Measurements from ENCODE around the gene PRKG1.

The PRKG1 gene

GRCh38 chr10:51109801-51110533, 35.7 kb downstream of the PRKG1 start:
- Histone ChIP-seq H3K27me3 (ENCODE audit: control insufficient read depth, low read length) (no peaks in the 10 kb centered on the region), H3K9me2 (replicated peaks; ENCODE audit: control insufficient read depth, low read length) (no peaks in the 10 kb centered on the region), H4K20me1 (ENCODE audit: control insufficient read depth, insufficient read depth, low read depth, low read length) (no peaks in the 10 kb centered on the region), H3K36me3 (ENCODE audit: control insufficient read depth, low read length) (no peaks in the 10 kb centered on the region), H3F3A (ENCODE audit: control insufficient read depth, insufficient read depth) (no peaks in the 10 kb centered on the region), H3K4me3 (ENCODE audit: low read length) (no peak overlapping the region), H3K4me2 (ENCODE audit: low read length) (no peak overlapping the region), H3K79me2 (ENCODE audit: control insufficient read depth, low read length) (no peaks in the 10 kb centered on the region), H3K27ac (ENCODE audit: low read depth, low read length) (no peak overlapping the region), H3K4me1 (ENCODE audit: control insufficient read depth, low read length) (no peaks in the 10 kb centered on the region), H3K9me3 (ENCODE audit: control insufficient read depth, insufficient read depth, low read length) (no peaks in the 10 kb centered on the region)
- TF ChIP-seq CTCF (IDR thresholded peaks at IDR 0.05; ENCODE audit: low read depth, low read length, poor library complexity, severe bottlenecking) (no peak), EZH2phosphoT487 (IDR thresholded peaks at IDR 0.05; ENCODE audit: borderline replicate concordance, low read length) (no peak)

- TF ChIP-seq CTCF (IDR thresholded peaks at IDR 0.05; ENCODE audit: low read depth, low read length, poor library complexity, severe bottlenecking) (no peak), EZH2phosphoT487 (IDR thresholded peaks at IDR 0.05; ENCODE audit: borderline replicate concordance, low read length) (no peak)
- Histone ChIP-seq H3K4me3 (ENCODE audit: low read length) (no peak overlapping the region), H3K4me2 (ENCODE audit: low read length) (no peak overlapping the region), H4K20me1 (ENCODE audit: control insufficient read depth, insufficient read depth, low read depth, low read length) (no peaks in the 10 kb centered on the region), H3K27ac (ENCODE audit: low read depth, low read length) (no peak overlapping the region), H3K27me3 (ENCODE audit: control insufficient read depth, low read length) (no peaks in the 10 kb centered on the region), H3K36me3 (ENCODE audit: control insufficient read depth, low read length) (no peaks in the 10 kb centered on the region), H3K9me2 (replicated peaks; ENCODE audit: control insufficient read depth, low read length) (no peaks in the 10 kb centered on the region), H3K9me3 (ENCODE audit: control insufficient read depth, insufficient read depth, low read length) (no peaks in the 10 kb centered on the region), H3F3A (ENCODE audit: control insufficient read depth, insufficient read depth) (no peaks in the 10 kb centered on the region), H3K79me2 (ENCODE audit: control insufficient read depth, low read length) (no peaks in the 10 kb centered on the region), H3K4me1 (ENCODE audit: control insufficient read depth, low read length) (no peaks in the 10 kb centered on the region)
Measured at GRCh38 chr10:51112013-51112412, 37.7 kb downstream of the PRKG1 start.

GRCh38 chr10:51113007-51113406, 38.7 kb downstream of the PRKG1 start:
- H3K4me2 ChIP-seq (ENCODE audit: low read length): no peak overlapping the region
- H3K4me1 ChIP-seq (ENCODE audit: control insufficient read depth, low read length): no peaks in the 10 kb centered on the region
- no peak overlapping the region for H3K4me3 ChIP-seq (ENCODE audit: low read length)
- H3K36me3 ChIP-seq (ENCODE audit: control insufficient read depth, low read length): no peaks in the 10 kb centered on the region
- no peaks in the 10 kb centered on the region for H3K27me3 ChIP-seq (ENCODE audit: control insufficient read depth, low read length)
- no peak overlapping the region for H3K27ac ChIP-seq (ENCODE audit: low read depth, low read length)
- no peaks in the 10 kb centered on the region for H3F3A ChIP-seq (ENCODE audit: control insufficient read depth, insufficient read depth)
- no peaks in the 10 kb centered on the region for H3K9me2 ChIP-seq (replicated peaks; ENCODE audit: control insufficient read depth, low read length)
- no peaks in the 10 kb centered on the region for H3K79me2 ChIP-seq (ENCODE audit: control insufficient read depth, low read length)
- no peaks in the 10 kb centered on the region for H4K20me1 ChIP-seq (ENCODE audit: control insufficient read depth, insufficient read depth, low read depth, low read length)
- TF ChIP-seq CTCF (IDR thresholded peaks at IDR 0.05; ENCODE audit: low read depth, low read length, poor library complexity, severe bottlenecking) (no peak), EZH2phosphoT487 (IDR thresholded peaks at IDR 0.05; ENCODE audit: borderline replicate concordance, low read length) (no peak)
- no peaks in the 10 kb centered on the region for H3K9me3 ChIP-seq (ENCODE audit: control insufficient read depth, insufficient read depth, low read length)
